GM19455 (cell line): ENCODE results near the gene IFNL4.
"Not testable (repeated sequence)": the region's sequence is repeated elsewhere in the genome, so short reads cannot be mapped to it uniquely, and the experiment has no call there.

Experiments
- ATAC-seq: cut with Tn5 transposase; IDR thresholded peaks from one replicate; pipeline ENCODE4 v1.9.1; 2021; ENCODE audit not compliant: unreplicated experiment

Gene IFNL4

DNA sequence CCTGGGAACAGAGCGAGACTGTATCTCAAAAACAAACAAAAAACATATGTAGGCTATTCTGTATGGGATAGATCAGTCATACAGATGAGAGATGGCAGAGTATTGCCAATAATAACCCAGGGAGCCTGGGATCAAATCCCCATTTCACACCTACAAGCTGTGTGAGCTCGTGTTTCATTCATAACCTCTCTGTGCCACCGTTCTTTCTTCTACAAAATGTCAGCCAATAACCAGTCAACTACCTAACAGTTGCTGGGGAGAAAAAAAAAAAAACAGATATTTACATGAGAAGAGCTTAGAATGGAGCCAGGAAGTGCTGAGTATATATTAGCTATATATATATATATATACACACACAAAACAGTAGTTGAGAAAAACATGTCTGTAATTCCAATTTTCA lies 13.0 kb upstream of the IFNL4 start:
- ATAC-seq = no peak

GRCh38 chr19:39257227-39257626 lies 8.6 kb upstream of the IFNL4 start:
- ATAC-seq = no peak

GRCh38 chr19:39254531-39255345 lies 6.1 kb upstream of the IFNL4 start:
- no peak for ATAC-seq

GRCh38 chr19:39253374-39254149 lies 4.9 kb upstream of the IFNL4 start:
- ATAC-seq = no peak

- ATAC-seq = no peak
Measured at GRCh38 chr19:39252458-39252857, 3.8 kb upstream of the IFNL4 start.

GRCh38 chr19:39251846-39252245 lies 3.2 kb upstream of the IFNL4 start:
- no peak for ATAC-seq

DNA sequence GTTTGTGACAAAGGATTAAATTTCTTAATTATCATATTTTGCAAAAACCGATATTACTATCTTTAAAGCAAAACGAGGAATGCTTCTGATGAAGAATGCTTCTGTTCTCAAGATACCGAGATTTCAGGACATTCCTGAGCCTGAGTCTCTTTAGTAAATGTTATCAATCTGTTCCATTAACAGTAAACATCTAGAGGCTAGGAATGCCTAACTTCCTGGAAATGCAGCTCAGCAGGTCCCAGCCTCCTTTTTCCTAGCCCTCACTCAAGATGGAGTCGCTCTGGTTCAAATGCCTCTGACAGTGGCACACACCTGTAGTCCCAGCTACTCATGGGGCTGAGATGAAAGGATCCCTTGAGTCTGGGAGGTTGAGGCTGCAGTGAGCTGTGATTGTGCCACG lies 2.4 kb upstream of the IFNL4 start:
- ATAC-seq = no peak

GRCh38 chr19:39247701-39248664 lies 673 bp downstream of the IFNL4 start:
- ATAC-seq = no peak

GRCh38 chr19:39246951-39247669 lies 1.5 kb downstream of the IFNL4 start:
- ATAC-seq = no peak

- ATAC-seq = not testable (repeated sequence)
Measured at GRCh38 chr19:39245166-39245565, 3.5 kb downstream of the IFNL4 start.

DNA sequence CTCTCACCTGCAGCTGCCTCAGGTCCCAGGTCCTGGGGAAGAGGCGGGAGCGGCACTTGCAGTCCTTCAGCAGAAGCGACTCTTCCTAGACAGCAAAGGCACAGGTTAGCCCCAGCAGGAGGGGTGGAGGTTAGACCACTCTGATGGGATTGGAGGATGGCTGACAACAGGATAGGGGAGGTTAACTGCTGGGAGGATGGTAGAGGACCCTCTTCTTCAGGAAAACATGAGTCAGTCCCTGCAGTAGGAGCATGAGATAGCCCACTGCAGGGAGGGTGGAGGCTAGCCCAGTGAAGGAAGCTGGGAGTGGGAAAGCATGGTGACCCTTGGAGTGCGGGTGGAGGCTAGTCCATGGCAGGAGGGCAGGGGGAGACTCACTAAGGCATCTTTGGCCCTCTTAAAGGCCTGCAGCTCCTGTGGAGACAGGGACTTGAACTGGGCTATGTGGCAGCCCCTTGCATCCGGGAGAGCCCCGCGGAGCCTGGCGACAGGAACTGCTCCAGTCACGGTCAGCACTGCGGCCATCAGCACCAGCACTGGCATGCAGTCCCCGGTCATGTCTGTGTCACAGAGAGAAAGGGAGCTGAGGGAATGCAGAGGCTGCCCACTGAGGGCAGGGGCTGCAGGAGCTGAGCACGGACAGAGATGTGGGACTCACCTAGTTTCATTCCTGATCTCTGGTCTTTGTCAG lies 4.1 kb downstream of the IFNL4 start, which contains the start of gene IFNL3:
Gene IFNL3, minus strand, starts transcription at position 597 of the 691 bp plus-strand sequence. Its CDS starts 39 bp downstream, at position 558.
- ATAC-seq = not testable (repeated sequence)

GRCh38 chr19:39243741-39244140 lies 4.9 kb downstream of the IFNL4 start:
- ATAC-seq = not testable (repeated sequence)

GRCh38 chr19:39240421-39240820 lies 8.2 kb downstream of the IFNL4 start:
- ATAC-seq = no peak

DNA sequence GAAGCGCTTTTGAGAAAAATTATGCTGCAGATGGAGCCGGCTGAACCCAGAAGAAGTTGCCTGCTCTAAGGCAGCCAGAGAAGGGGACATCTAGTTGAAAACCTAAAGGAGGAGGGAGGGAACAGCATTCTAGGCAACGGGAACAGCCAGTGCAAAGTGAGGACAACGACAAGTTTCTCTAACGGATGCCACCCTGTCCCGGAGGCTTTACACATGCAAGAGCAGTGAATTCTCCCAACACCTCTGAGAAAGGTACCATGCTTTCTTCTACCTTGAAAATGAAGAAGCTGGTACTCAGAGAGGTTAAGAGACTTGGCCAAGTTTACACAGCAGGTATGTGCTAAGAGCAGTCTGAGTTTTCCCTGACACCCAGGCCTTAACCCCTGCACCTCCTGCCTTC lies 9.7 kb downstream of the IFNL4 start:
- no peak for ATAC-seq

GRCh38 chr19:39238209-39238608 lies 10.4 kb downstream of the IFNL4 start:
- ATAC-seq = no peak

- ATAC-seq = no peak
Measured at GRCh38 chr19:39237200-39238184, 11.2 kb downstream of the IFNL4 start.

GRCh38 chr19:39236527-39236926 lies 12.1 kb downstream of the IFNL4 start:
- ATAC-seq = no peak

DNA sequence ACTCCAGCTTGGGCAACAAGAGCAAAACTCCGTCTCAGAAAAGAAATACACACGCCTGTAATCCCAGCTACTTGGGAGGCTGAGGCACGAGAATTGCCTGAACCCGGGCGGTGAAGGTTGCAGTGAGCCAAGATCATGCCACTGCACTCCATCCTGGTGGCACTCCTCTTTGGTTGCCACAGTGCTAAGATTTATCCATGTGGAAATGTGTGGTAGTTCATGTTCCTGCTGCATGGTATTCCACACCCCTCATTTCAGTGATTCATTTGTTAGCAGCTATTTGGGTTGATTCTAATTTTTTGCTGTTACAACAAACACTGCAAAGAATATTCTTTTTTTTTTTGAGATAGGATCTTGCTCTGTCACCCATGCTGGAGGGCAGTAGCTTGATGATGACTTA lies 15.9 kb downstream of the IFNL4 start:
- ATAC-seq = no peak
